ENCODE results near the gene CAMKK1.
A peak's percentile ranks its signal among the peaks of the same experiment; 100 is the strongest.
"Not testable (repeated sequence)": the region's sequence is repeated elsewhere in the genome, so short reads cannot be mapped to it uniquely, and the experiment has no call there.

The CAMKK1 gene

GRCh38 chr17:3845291-3845620 lies 47.6 kb downstream of the CAMKK1 start:
- Histone ChIP-seq H3K36me3 (ENCODE audit: control insufficient read depth, insufficient read depth, low read length) (peaks cover 43% of the 10 kb centered on the region), H3K4me3 (ENCODE audit: extremely low read depth, insufficient read depth, low read length, poor library complexity, severe bottlenecking) (peak overlapping the region; percentile 98), H3K27ac (ENCODE audit: low read depth, low read length, severe bottlenecking) (peak overlapping the region; percentile 87), H3K9me3 (ENCODE audit: control insufficient read depth, low read length) (no peaks in the 10 kb centered on the region), H3K4me1 (ENCODE audit: control insufficient read depth, insufficient read depth, low read length, poor library complexity, severe bottlenecking) (no peaks in the 10 kb centered on the region)
- 0% methylated on average over 3 to 4 of the region's 8 CpGs for WGBS, 2 experiments (ENCODE audit: insufficient coverage in 2 of 2)

DNA sequence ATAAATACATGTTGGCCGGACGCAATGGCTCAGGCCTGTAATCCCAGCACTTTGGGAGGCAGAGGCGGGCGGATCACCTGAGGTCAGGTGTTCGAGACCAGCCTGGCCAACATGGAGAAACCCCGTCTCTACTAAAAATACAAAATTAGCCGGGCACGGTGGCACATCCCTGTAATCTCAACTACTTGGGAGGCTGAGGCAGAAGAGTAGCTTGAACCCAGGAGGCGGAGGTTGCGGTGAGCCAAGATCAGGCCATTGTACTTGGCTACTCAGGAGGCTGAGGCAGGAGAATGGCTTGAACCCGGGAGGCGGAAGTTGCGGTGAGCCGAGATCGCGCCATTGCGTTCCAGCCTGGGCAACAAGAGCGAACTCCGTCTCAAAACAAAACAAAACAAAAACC lies 48.3 kb downstream of the CAMKK1 start:
- H3K4me3 ChIP-seq (ENCODE audit: extremely low read depth, insufficient read depth, low read length, poor library complexity, severe bottlenecking): peak overlapping the region; percentile 98
- H3K4me1 ChIP-seq (ENCODE audit: control insufficient read depth, insufficient read depth, low read length, poor library complexity, severe bottlenecking); H3K27ac ChIP-seq (ENCODE audit: low read depth, low read length, severe bottlenecking): not testable (repeated sequence)

GRCh38 chr17:3843935-3844516 lies 48.8 kb downstream of the CAMKK1 start:
- H3K27ac ChIP-seq (ENCODE audit: low read depth, low read length, severe bottlenecking): no peak overlapping the region
- no peaks in the 10 kb centered on the region for H3K4me1 ChIP-seq (ENCODE audit: control insufficient read depth, insufficient read depth, low read length, poor library complexity, severe bottlenecking)
- peaks cover 56% of the 10 kb centered on the region for H3K36me3 ChIP-seq (ENCODE audit: control insufficient read depth, insufficient read depth, low read length)
- no peak overlapping the region for H3K4me3 ChIP-seq (ENCODE audit: extremely low read depth, insufficient read depth, low read length, poor library complexity, severe bottlenecking)
- 40 to 43% methylated on average over 3 of the region's 3 CpGs for WGBS, 2 experiments (ENCODE audit: insufficient coverage in 2 of 2)
- no peaks in the 10 kb centered on the region for H3K9me3 ChIP-seq (ENCODE audit: control insufficient read depth, low read length)

More for the DNA sequence above, 48.3 kb downstream of the CAMKK1 start:
- H3K9me3 ChIP-seq (ENCODE audit: control insufficient read depth, low read length): not testable (repeated sequence)
- peaks cover 50% of the 10 kb centered on the region for H3K36me3 ChIP-seq (ENCODE audit: control insufficient read depth, insufficient read depth, low read length)
- 95 to 97% methylated on average over 15 to 16 of the region's 19 CpGs for WGBS, 2 experiments (ENCODE audit: insufficient coverage in 2 of 2)

- no peaks in the 10 kb centered on the region for H3K9me3 ChIP-seq (ENCODE audit: control insufficient read depth, low read length)
- WGBS, 2 experiments (ENCODE audit: insufficient coverage in 2 of 2): 95 to 96% methylated on average over 9 to 11 of the region's 12 CpGs
- peaks cover 94% of the 10 kb centered on the region for H3K36me3 ChIP-seq (ENCODE audit: control insufficient read depth, insufficient read depth, low read length)
- H3K27ac ChIP-seq (ENCODE audit: low read depth, low read length, severe bottlenecking): no peak overlapping the region
- no peak overlapping the region for H3K4me3 ChIP-seq (ENCODE audit: extremely low read depth, insufficient read depth, low read length, poor library complexity, severe bottlenecking)
- H3K4me1 ChIP-seq (ENCODE audit: control insufficient read depth, insufficient read depth, low read length, poor library complexity, severe bottlenecking): no peaks in the 10 kb centered on the region
Observed at GRCh38 chr17:3838206-3838605, 54.6 kb downstream of the CAMKK1 start.

DNA sequence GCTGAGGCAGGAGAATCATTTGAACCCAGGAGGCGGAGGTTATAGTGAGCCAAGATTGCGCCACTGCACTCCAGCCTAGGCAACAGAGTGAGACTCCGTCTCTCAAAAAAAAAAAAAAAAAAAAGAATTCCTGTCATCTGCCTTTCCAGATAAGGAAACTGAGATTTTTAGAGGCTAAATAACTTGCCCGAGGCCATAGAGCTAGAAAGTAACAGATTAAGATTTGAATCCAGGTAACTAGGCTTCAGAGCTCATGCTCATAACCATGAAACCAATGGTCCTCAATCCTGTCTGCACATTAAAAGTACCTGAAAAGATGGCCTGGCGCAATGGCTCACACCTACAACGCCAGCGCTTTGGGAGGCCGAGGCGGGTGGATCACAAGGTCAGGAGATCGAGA lies 56.3 kb downstream of the CAMKK1 start:
- WGBS, 2 experiments (ENCODE audit: insufficient coverage in 2 of 2): 84 to 90% methylated on average over 5 to 8 of the region's 10 CpGs
- Histone ChIP-seq H3K36me3 (ENCODE audit: control insufficient read depth, insufficient read depth, low read length) (peaks cover 83% of the 10 kb centered on the region), H3K9me3 (ENCODE audit: control insufficient read depth, low read length) (no peaks in the 10 kb centered on the region), H3K27ac (ENCODE audit: low read depth, low read length, severe bottlenecking) (no peak overlapping the region), H3K4me1 (ENCODE audit: control insufficient read depth, insufficient read depth, low read length, poor library complexity, severe bottlenecking) (no peaks in the 10 kb centered on the region), H3K4me3 (ENCODE audit: extremely low read depth, insufficient read depth, low read length, poor library complexity, severe bottlenecking) (no peak overlapping the region)

- WGBS, 2 experiments (ENCODE audit: insufficient coverage in 2 of 2): 90 to 91% methylated on average over 11 of the region's 14 CpGs
- no peak overlapping the region for H3K4me3 ChIP-seq (ENCODE audit: extremely low read depth, insufficient read depth, low read length, poor library complexity, severe bottlenecking)
- H3K4me1 ChIP-seq (ENCODE audit: control insufficient read depth, insufficient read depth, low read length, poor library complexity, severe bottlenecking): no peaks in the 10 kb centered on the region
- H3K36me3 ChIP-seq (ENCODE audit: control insufficient read depth, insufficient read depth, low read length): peaks cover 74% of the 10 kb centered on the region
- H3K27ac ChIP-seq (ENCODE audit: low read depth, low read length, severe bottlenecking): no peak overlapping the region
- no peaks in the 10 kb centered on the region for H3K9me3 ChIP-seq (ENCODE audit: control insufficient read depth, low read length)
Observed at GRCh38 chr17:3835410-3836229, 57.2 kb downstream of the CAMKK1 start.

DNA sequence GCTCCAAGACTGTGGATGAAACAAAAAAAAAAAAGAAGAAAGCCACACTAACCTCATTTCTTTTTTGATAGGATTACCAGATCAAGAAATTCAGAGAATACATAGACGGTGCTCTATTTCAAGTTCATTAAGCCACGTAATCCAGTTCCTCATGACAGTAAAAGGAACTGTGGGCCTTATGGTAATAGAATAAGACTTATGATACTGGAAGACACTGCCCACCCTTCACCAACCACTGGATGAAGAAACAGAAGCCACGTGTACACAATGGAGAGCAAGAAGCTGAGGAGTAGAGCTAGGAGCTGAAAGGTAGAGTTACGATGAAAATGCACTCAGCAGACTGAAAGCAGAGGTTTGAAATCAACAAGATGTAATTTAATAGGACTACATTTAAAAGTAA lies 58.0 kb downstream of the CAMKK1 start:
- Histone ChIP-seq H3K36me3 (ENCODE audit: control insufficient read depth, insufficient read depth, low read length) (peaks cover 69% of the 10 kb centered on the region), H3K27ac (ENCODE audit: low read depth, low read length, severe bottlenecking) (no peak overlapping the region), H3K4me1 (ENCODE audit: control insufficient read depth, insufficient read depth, low read length, poor library complexity, severe bottlenecking) (no peaks in the 10 kb centered on the region), H3K4me3 (ENCODE audit: extremely low read depth, insufficient read depth, low read length, poor library complexity, severe bottlenecking) (no peak overlapping the region), H3K9me3 (ENCODE audit: control insufficient read depth, low read length) (no peaks in the 10 kb centered on the region)
- WGBS, 2 experiments (ENCODE audit: insufficient coverage in 2 of 2): 100% methylated on average over 4 of the region's 4 CpGs; no CpG with 5 or more reads in 1 of the 2 experiments

- Histone ChIP-seq H3K27ac (ENCODE audit: low read depth, low read length, severe bottlenecking) (no peak overlapping the region), H3K4me1 (ENCODE audit: control insufficient read depth, insufficient read depth, low read length, poor library complexity, severe bottlenecking) (no peaks in the 10 kb centered on the region), H3K4me3 (ENCODE audit: extremely low read depth, insufficient read depth, low read length, poor library complexity, severe bottlenecking) (no peak overlapping the region), H3K9me3 (ENCODE audit: control insufficient read depth, low read length) (no peaks in the 10 kb centered on the region), H3K36me3 (ENCODE audit: control insufficient read depth, insufficient read depth, low read length) (peaks cover 64% of the 10 kb centered on the region)
- 98% methylated on average over 5 to 7 of the region's 7 CpGs for WGBS, 2 experiments (ENCODE audit: insufficient coverage in 2 of 2)
Observed at GRCh38 chr17:3828852-3829232, 64.0 kb downstream of the CAMKK1 start.

DNA sequence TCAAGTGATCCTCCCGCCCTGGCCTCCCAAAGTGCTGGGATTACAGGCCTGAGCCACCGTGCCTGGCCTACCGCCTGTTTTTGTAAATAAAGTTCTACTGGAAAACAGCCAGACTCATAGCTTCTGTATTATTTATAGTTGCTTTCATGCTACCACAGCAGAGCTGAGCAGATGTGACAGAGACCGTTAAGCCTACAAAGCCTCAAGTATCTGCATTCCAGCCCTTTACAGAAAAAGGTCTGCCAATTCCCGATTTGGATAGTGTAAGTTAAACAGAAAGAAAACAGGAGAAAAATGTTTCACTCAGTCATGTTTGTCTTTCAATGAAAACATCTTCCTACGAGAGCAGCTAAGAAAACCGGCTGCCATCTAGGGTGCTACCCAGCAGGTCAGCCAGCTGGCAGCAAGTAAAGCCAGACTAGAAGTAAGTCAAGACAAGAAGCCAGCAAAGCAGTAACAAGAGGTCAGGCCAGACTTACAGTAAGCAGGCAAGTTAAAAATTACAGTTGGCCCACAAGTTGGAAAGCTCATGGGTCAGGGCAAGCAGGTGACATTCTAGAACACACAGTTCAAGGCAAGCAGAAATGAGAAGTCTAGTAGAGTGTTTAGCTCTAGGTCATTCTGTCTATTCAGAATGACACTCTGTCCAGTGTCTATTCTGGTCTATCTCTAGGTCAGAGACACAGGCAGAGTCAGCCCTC lies 64.6 kb downstream of the CAMKK1 start:
- no peak overlapping the region for H3K4me3 ChIP-seq (ENCODE audit: extremely low read depth, insufficient read depth, low read length, poor library complexity, severe bottlenecking)
- WGBS, 2 experiments (ENCODE audit: insufficient coverage in 2 of 2): 96 to 100% methylated on average over 2 to 7 of the region's 7 CpGs
- no peaks in the 10 kb centered on the region for H3K9me3 ChIP-seq (ENCODE audit: control insufficient read depth, low read length)
- H3K36me3 ChIP-seq (ENCODE audit: control insufficient read depth, insufficient read depth, low read length): peaks cover 64% of the 10 kb centered on the region
- H3K4me1 ChIP-seq (ENCODE audit: control insufficient read depth, insufficient read depth, low read length, poor library complexity, severe bottlenecking): no peaks in the 10 kb centered on the region
- no peak overlapping the region for H3K27ac ChIP-seq (ENCODE audit: low read depth, low read length, severe bottlenecking)

DNA sequence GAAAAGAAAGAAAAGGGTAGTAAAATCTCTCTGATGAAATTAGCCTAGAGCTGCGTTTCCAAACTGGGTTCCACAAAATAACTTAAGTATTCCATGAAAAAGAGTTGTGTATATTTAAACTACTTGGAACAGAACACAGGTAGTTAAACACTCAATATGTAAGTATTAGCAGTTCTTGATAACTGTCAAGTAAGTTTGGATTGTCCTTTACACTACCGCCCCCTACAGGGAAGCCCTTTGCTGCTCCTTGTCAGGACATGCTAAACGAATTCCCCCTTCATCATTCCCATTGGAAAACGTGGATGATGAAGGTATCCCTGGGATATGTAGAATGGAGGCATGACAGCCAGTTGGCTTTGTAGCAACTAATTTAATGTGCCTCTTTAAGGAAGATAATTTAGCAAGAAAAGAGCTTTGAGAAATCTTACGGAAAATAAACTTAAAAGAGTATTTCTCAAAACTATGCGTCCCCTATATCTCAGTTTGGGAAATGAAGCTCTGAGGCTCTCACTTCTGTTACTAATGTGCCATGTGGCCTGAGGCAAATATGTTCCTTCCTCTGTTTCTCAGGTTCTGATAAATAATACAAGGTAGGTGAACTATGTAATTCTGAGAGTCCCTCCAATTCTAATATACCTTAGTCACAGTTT lies 65.6 kb downstream of the CAMKK1 start:
- 100% methylated on average over 1 of the region's 6 CpGs for WGBS, 2 experiments (ENCODE audit: insufficient coverage in 2 of 2)
- Histone ChIP-seq H3K36me3 (ENCODE audit: control insufficient read depth, insufficient read depth, low read length) (peaks cover 68% of the 10 kb centered on the region), H3K4me3 (ENCODE audit: extremely low read depth, insufficient read depth, low read length, poor library complexity, severe bottlenecking) (no peak overlapping the region), H3K9me3 (ENCODE audit: control insufficient read depth, low read length) (no peaks in the 10 kb centered on the region), H3K4me1 (ENCODE audit: control insufficient read depth, insufficient read depth, low read length, poor library complexity, severe bottlenecking) (no peaks in the 10 kb centered on the region), H3K27ac (ENCODE audit: low read depth, low read length, severe bottlenecking) (no peak overlapping the region)
